GM21737 (cell line): ENCODE results near the gene LRRC28.

Experiments used
- ATAC-seq: cut with Tn5 transposase; IDR thresholded peaks from one replicate; pipeline ENCODE4 v1.9.1; 2021; ENCODE audit warnings: mild to moderate bottlenecking, moderate library complexity; ENCODE audit not compliant: unreplicated experiment

Gene LRRC28

DNA sequence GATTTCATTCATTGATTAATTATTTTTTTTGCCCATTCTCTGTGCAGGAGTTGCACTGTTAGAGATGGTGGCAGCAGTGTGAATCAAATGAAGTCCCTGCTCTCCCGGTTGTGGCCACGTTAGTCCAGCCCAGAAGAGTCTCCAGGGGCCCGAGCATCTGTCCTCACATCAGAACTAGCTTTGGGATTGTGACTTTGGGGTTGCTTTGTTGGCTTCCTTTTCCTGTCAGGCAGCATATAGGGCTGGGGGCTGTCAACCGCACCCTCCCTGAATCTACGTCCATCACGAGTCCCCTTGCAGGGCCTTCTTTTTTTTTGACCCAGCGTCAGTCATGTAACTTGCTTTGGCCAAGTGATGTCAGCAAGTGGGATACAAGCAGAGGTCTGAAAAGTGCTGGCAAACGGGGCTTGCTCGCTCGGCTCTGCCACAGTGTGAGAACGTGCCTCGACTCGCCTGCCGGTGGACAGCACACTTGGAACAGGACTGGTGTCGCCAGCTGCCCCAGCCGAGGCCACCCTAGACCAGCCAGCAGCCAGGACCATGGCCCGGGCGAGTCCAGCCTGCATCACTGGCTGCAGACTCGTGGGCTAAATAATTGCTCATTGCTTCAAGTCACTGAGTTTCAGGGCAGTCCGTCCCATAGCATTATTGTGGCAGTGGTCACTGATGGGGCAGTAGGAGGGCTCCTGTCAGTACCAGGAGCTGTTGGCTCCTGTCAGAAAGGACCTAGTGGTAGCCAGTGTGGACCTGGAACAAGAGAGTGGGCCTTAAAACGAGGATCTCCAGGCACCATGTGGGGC lies 162.9 kb downstream of the LRRC28 start:
- no peak for ATAC-seq

GRCh38 chr15:99414755-99415731 lies 163.8 kb downstream of the LRRC28 start:
- ATAC-seq, result no peak

DNA sequence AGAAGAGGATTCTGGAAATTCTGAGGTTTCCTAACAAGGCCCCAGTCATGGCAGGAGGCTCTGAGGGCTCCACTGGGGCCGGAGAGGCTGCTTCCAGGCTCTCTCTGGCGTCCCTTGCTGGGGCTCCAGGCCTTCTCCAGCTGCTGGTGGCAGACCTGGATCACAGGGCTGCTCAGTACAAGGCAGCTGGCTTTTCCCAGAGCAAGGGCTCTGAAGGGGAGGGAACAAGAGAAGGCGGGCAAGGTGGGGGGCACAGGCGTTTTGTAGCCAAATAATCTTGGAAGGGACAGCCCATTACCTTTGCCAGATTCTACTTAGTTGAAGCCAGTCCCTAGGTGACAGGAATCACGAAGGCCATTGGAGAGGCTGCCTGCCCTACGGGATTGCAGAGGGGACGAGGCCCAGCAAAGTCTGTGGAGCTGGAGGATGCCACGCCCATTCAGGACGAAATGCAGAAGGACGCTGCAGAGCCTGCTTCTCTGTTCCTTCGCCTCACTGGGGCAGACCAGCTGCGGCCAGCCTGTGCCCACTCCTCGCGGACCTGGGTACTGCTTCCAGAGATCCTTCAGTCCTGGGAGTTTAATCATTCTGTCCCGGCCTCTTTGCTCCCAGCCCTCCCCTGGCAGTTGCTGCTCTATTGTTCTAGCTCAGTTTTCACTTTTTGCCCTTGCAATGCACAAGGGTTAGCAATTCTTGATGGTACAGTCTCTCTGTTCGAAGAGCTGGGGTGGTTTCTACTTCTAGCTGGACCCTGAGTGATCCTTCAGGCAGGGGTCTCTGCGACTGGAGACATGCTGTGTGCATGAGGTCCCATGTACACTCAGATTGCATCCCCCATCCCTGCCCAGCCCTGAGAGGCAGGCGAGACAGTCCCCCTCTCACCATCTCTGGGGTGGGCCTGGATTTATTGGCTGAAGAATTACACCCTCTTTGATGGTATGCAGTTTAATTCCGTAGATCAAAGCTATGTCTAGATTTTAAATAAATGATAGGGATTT lies 165.2 kb downstream of the LRRC28 start:
- ATAC-seq, result no peak

DNA sequence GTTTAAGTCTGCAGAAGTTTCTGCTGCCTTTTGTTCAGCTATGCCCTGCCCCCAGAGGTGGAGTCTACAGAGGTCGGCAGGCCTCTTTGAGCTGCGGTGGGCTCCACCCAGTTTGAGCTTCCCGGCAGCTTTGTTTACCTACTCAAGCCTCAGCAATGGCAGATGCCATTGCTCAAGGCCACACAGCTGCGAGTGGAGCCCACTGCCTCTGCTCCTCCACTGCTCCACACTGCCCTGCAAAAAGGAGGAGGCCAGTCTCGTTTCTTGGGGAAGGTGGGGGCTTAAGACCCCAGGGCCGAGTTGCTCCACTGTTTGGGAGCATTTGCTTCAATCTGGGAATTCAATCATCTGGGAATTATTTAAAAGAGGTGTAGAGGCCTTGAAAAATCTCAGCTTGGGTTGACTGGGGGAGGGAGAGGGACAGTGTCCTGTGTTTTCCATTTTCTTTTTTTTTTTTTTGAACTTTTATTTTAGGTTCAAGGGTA lies 169.9 kb downstream of the LRRC28 start:
- ATAC-seq, result no peak

DNA sequence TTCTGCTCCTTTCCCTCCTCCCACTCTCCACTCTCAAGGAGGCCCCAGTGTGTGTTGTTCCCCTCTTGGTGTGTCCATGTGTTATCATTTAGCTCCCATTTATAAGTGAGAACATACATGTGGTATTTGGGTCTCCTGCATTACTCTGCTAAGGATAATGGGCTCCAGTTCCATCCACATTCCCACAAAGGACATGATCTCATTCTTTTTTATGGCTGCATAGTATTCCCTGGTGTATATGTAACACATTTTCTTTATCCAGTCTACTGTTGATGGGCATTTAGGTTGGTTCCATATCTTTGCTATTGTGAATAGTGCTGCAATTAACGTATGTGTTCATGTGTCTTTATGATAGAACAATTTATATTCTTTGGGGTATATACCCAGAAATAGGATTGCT lies 170.5 kb downstream of the LRRC28 start:
- no peak for ATAC-seq

DNA sequence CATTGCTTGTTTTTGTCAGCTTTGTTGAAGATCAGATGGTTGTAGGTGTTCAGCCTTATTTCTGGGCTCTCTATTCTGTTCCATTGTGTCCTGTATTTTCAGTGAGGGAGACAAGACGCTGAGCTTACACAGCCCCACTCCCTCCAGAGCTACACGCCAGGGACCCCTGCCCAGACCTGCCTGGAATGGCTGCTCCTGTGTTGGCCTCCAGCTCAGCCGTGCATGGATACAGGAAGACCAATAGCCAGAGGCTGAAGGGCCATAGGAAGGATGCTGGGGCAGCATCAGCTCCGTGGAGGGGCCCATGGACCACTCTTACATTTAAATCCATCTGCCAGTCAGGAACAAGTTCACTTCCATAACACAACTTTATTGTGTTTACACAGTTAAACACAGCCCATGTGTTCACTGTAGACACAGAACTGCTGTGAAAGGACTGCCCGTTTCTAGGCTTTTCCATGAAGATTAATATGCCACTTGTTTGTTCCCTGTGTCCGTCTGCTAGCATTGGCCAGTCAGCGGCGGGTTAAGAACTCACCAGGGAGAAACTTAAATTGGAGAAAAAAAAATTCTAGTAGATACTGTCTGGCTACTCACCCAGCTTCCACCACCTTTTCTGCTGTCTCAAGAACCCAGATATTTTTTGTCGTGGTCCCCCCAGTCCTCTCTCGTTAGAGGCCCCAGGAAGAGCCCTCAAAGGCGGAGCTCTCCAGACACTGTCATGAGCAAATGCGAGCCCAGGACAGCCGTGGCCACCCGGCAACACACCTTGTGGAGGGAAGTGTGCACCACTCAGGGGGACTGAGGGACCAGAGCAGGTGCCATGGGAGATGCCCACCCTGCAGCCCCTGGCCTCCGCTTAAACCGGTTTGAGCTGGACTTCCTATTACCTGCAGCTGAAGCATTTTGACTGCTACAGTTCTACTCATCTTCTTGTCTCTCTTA lies 172.2 kb downstream of the LRRC28 start:
- no peak for ATAC-seq

- ATAC-seq, result no peak
These were observed 172.9 kb downstream of the LRRC28 start for GRCh38 chr15:99424131-99424571.

DNA sequence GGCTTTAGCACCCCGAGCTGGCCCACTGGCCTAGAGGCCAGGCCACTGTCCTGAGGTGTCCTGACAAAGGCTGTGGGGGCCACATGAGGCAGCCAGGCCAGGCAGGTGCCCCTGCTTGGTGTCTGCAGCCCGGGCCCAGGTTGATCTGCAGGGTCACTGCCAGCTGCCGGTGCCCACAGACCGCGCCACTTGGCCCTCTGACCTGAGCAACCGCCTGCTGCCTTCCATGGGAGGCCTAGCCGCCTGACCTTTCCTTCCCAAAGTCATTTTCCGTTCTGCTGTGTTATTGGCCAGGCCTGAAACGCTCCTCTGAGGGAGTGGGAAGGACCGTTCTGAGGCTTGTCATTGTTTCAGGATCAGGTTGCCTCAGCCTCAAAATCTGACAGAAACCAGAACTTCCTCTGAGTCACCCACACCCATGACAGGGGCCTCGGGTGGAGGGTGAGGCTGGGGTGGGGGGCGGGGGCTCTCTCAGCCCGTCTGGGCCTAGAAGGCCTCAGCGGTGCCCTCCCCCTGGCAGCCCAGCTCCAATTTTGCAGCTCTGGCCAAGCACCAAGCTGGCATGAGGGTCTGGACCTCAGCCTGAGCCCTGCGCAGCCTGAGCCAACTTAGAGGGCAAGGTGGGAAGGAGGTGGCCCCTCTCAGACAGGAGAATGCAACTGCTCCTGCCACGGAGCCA lies 173.8 kb downstream of the LRRC28 start:
- ATAC-seq, result peak; percentile 62

- no peak for ATAC-seq
These were observed 174.5 kb downstream of the LRRC28 start for GRCh38 chr15:99425657-99426301.

- no peak for ATAC-seq
These were observed 175.3 kb downstream of the LRRC28 start for GRCh38 chr15:99426431-99427105.

GRCh38 chr15:99427210-99427609 lies 175.9 kb downstream of the LRRC28 start:
- no peak for ATAC-seq

GRCh38 chr15:99427668-99428361 lies 176.5 kb downstream of the LRRC28 start:
- no peak for ATAC-seq

- ATAC-seq, result no peak
These were observed 178.4 kb downstream of the LRRC28 start for GRCh38 chr15:99429681-99430081.

DNA sequence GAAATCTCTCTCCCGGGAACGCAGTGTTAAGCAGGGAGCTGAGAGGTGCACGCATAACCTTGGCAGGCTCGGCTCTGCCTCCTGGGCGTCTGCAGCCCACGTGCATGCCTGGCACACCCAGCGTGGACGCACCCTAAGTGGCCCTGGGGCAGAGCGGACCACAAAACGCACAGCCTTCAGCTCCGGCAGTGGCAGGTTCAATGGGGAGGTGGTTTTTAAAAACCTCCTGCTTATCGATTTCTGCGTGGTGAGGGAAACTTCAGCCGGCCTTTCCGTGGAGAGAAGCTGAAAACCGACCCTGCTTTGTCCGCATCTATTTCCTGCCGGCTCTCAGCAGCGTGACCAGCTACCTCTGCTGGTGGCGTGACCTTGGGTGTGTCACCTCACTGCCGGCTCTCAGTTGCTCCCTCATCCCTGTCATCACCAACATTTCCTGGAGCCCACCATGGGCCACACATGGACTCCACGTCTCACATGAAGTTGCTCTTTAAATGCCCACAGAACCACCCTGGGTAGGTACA lies 179.7 kb downstream of the LRRC28 start:
- no peak for ATAC-seq

- ATAC-seq, result no peak
These were observed 180.4 kb downstream of the LRRC28 start for GRCh38 chr15:99431661-99432091.

DNA sequence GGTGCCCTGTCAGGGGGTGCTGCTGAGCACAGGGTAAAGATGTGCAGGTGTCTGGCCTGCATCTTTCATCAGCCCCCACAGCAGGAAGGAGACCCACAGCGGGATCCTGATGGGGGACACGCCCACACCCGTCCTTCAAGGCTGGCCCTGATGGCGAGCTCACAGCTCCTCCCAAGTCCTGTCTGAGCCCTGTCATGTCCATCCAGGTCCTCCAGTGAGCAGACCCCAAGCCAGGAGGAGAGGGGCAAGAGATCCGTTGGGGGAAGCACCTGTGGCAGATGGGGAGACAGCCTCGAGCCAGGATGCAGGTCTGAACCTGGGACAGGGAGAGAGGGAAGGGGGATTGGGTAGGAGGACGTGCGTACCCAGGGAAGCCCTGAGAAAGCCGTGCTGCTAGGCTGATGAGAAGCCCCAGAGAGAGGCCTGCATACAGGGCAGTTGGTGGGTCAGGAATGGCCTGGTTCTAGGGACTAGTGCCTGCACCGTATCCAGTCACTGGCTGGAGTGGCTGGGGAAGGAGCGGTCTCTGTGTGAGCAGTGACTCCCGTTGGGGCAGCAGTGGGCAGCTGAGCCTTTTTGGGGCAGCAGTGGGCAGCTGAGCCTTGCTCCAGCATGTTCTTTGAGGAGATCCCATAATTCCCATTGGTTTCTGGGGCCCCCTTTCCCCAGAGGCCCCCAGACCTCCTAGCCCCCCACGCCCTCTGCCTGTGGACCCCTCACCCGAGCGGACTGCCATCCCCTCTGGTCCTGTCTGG lies 181.2 kb downstream of the LRRC28 start:
- no peak for ATAC-seq
